Keratinocyte (primary cell): ENCODE data around the gene FAM3C.

Experiments used
- EZH2 ChIP-seq: IDR thresholded peaks from one replicate; pipeline ENCODE4 v1.6.1; 2012; ENCODE audit warnings: inconsistent platforms, mild to moderate bottlenecking, low read length, moderate library complexity
- TF ChIP-seq, protein P1 (sequence below), 3 experiments: IDR thresholded peaks in 1 of 3; conservative IDR thresholded peaks in 1 of 3; optimal IDR thresholded peaks in 1 of 3; 2 replicates in 2 of 3; 3 replicates in 1 of 3; pipeline versions ENCODE3 to v1.5.1; 2011; ENCODE audit warnings: low read length in 3 of 3, mild to moderate bottlenecking in 3 of 3, moderate library complexity in 2 of 3, control low read depth in 1 of 3, inconsistent platforms in 1 of 3; ENCODE audit not compliant: insufficient read depth in 2 of 3; ENCODE audit errors: extremely low read depth in 1 of 3

DNA sequence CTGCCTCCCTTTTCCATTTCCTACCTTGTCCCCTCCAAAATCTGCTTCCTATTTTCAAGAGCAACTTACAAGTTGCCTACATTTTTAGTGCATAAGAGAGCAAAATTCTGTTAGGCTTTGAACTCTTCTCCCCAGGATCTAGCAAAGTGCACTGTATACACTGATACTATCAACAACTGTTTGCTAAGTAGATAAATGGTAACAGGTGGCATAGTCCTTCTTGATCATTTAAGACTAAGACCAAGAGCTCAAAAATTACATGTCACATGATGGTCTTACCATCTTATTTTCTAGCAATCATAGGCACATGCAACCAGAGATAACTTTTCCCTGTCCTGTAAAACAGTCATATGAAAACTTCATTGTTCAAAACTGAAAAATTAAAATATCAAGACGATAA, 16.2 kb downstream of the FAM3C start:
- TF ChIP-seq, protein P1, sequence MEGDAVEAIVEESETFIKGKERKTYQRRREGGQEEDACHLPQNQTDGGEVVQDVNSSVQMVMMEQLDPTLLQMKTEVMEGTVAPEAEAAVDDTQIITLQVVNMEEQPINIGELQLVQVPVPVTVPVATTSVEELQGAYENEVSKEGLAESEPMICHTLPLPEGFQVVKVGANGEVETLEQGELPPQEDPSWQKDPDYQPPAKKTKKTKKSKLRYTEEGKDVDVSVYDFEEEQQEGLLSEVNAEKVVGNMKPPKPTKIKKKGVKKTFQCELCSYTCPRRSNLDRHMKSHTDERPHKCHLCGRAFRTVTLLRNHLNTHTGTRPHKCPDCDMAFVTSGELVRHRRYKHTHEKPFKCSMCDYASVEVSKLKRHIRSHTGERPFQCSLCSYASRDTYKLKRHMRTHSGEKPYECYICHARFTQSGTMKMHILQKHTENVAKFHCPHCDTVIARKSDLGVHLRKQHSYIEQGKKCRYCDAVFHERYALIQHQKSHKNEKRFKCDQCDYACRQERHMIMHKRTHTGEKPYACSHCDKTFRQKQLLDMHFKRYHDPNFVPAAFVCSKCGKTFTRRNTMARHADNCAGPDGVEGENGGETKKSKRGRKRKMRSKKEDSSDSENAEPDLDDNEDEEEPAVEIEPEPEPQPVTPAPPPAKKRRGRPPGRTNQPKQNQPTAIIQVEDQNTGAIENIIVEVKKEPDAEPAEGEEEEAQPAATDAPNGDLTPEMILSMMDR (optimal IDR thresholded peaks at IDR 0.05 in 1 of 3, IDR thresholded peaks at IDR 0.05 in 1 of 3, conservative IDR thresholded peaks at IDR 0.05 in 1 of 3; ENCODE audit: extremely low read depth in 1 of 3, insufficient read depth in 2 of 3, low read length in 3 of 3): no peak
- TF ChIP-seq EZH2: no peak
